NCI-H2171 (cell line): ENCODE results near the gene MAMDC2.
"Not testable (repeated sequence)": the region's sequence is repeated elsewhere in the genome, so short reads cannot be mapped to it uniquely, and the experiment has no call there.

ENCODE experiments used
- DNase-seq: peaks from one replicate; lab custom pipeline; 2025; lab: John Stamatoyannopoulos, UW

MAMDC2 gene

DNA sequence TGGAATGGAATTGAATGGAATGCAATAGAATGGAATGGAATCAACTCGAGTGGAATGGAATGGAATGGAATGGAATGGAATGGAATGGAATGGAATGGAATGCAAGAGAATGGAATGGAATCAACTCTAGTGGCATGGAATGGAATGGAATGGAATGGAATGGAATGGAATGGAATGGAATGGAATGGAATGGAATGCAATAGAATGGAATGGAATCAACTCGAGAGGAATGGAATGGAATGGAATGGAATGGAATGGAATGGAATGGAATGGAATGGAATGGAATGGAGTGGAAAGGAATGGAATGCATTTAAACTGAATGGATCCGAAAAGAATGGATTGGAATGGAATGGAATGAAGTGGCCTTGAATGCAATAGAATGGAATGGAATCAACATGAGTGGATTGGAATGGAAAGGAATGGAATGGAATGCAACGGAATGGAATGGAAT lies 5.5 kb upstream of the MAMDC2 start:
- not testable (repeated sequence) for DNase-seq

DNA sequence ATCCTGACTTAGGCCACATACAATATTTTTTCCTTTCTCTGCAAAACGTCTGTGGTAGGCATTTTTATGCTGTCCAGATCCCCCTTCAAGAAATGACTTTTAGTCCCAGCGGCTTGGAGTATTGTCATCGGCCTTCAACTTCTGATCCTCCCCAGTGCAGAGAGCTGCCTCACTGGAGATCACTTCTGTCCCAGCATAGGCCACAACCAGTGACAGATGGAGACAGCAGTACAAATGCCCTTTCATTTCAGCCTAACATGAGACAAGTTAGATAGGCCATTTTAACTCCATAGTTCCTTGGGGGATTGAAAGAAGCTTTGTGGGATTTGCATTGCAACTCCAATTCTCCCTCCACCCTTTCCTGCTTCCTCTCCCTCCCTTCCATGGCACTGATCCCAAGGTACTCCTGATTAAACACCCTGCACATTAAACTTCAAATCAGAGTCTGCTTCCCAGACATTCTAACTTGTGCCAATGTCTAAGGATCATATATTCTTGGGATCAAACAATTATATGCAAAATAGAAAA lies 3.2 kb upstream of the MAMDC2 start:
- no peak for DNase-seq

DNA sequence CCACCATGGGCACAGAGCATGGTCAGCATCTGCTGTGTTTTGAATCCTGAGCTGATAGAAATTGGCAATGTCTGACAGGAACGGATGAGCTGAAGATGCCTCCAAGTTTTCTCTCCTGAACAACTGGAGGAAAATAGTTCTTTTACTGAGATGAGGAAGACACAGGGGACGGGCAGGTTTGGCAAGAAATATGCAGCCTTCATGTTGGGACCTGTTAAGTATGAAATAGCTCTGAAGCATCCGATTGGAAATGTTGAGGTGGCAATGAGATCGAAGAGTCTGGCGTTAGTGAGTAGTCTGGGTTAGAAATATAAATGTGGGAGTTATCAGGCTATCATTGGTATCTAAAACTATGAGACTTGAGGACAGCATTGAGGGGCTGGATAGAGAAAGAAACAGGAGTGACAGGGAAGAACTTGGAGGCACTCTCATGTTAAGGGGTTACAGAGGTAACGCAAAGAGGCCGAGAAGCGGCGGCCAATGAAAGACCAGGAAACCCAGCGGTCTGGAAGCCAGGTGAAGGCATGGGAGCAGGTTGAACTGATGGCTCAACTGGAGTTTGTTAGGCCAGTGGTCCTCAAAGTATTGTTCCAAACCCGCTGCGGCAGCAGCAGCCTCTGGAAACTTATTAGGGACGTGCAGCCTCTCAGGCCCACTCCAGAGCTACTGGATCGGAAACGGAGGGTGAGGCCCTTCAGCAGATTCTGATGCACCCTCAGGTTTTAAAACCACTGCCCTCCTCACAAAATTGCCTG lies 1.0 kb upstream of the MAMDC2 start:
- no peak for DNase-seq

DNA sequence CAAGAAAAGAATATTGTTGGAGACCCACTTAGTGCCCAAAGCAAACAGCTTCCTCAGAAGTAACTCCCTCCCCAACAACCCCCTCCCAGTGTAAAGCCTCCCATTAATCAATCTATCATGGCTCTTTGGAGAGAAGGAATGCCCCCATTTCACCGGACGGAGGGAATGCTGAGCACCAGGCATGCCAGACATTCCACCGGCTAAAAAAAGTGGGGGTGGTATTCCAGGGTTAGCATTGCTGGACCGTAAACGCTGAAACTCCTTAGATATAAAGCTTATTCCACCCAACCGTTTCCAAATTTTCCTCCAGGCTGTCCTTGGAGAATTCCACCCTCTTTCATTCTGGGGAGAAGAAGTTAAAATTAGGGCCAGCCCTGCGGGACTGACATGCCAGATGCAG lies 363 bp upstream of the MAMDC2 start:
- no peak for DNase-seq

DNA sequence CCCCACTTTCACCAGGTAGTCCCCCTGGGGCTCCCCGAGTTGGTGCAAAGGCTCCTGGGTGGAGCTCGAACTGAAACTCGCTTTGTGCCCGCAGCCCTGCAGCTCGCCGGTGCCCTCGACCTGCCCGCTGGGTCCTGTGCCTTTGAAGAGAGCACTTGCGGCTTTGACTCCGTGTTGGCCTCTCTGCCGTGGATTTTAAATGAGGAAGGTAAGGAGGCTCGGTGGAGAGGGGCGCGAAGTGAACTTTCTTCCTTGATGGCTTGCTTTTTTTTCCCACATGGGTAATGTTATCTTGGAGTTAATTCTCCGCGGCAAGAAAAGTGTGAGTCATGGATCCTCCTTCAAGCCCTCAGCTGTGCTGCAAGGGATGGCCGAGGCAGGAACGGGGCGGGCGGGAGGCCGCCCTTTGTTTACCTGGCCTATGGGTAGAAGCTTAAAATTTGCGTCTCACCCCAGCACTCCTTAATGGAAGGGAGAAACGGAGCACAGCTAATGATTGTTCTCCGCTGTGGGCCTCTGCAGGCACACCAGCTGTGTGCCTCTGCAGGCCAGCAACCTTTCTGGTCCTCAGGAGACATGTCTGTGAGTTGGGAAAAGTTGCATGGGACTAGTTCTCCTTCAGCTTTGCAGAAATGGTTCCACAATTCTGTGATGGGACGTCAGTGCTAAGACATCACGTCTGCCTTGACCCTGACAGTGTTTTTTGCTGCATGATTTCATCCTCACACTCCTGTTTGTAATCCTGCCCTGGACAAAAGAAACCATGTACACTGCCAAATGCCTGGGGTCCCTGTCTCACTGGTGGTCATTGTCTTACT lies 1.1 kb downstream of the MAMDC2 start:
- no peak for DNase-seq

DNA sequence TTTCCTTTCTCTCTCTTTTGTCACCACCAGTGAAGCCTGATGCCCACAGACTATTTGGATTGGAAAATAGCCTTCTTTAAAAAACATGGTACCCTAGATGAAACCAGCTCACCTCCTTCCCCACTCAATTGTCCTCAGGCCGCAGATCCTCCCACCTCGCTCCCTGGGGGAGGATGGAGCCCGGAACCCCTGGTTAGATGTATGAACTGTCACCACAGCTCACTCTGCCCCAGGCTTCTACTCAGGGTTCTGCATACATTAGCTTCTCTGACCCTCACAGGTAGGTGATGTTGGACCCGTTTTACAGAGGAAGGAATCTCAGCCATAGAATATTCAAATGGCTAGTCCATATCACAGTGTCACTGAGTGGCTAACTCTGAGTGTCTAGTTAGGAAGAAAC lies 1.8 kb downstream of the MAMDC2 start:
- DNase-seq: no peak

DNA sequence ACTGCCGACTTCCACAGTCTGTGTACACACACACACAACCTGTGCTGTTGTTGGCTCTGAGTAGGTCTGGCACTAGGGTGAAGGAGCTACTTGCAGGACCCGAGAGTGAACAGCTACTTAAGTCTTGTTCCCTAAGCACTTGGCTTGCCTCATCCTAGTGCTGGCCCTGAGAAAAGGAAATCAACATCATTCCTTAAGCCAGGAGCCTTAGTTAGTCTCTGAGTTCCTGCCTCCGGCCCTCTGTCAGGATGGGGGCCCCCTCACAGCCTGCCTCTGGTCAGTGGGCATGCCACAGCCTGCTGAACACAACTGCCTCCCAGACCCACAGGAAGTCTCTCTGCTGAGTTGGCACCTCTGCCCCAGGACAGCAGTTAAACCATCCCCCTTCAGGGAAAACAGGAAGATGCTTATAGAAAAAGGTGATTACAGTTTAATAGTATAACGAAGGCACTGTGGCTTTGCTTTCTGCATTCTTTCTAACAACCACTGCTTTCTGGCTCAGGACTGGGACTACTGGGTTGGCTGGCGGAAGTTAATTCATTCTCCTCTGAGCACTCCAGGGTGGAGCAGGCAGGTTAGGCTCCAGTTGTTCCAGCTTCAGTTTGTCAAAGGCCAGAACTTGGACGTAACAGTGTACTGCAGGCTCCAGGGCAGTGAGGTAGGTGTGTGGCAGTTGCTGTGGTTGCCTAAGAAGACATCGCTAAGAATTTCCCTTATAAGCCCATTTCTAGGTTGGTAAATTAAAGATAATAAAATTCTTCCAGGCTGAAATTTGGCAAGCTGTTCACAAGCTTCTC lies 2.8 kb downstream of the MAMDC2 start:
- DNase-seq: no peak

DNA sequence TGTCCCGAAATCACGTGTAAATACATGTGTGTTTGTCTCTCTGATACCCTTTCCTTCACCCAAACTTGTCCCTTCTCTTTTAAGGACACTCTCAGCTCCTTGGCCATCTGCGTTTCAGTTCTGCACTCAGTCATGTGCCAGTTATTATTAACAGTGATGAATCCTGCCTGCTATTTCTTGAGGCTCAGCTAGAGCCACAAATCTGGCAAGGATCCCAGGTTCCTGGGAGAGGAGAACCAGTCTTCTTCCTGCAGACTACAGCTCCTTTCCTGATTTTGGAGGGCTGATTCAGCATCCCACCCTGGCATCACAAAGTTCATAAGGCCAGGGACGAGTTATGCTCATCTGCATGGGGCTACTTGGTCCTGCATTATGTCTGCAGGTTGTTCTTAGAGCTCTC lies 5.6 kb downstream of the MAMDC2 start:
- peak; percentile 49 for DNase-seq

DNA sequence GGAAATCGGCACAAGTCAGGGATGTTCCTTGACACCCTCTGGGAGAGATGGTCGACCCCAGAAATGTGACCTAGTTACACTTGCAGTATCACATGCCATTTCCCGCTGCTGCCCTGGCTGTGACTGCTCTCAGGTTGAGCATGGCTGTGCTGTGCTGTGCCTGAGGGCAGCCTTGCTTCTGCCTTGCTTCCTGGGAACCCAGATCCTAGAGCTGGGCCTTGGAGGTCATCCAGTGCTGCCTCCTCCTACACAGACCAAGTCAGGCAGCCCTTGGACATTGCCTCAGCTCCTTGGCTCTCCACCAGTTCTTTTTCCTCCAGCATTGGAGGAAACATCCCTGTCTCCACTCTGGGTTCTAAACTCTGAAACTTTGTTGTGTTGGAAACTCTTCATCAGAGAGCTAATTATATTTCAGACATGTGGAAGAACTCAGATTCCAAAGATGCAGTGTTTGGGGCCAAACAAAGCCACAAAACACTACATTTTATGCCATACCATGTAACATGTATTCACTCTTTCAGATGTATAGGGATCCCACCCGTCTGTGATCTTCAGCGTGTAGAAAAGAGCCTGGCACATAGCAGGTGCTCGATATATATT lies 6.1 kb downstream of the MAMDC2 start:
- DNase-seq: no peak

DNA sequence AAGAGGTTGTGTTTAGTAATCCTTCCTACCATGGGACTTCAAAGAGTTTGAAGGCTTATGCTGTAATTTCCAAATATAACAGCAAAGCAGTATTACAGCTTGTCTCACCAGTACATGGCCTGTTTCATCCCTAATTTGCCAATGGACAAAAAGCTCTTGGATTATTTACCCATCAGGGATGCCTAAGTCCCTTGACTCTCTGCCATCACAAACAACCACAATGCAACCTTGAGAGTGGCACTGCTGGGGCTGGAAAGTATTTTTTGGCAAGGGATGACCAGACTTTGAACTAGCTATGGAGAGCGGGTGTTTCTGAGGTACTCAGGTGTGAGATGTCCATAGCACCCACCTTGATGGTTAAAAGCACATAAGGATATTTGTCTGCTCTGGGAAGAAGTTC lies 9.1 kb downstream of the MAMDC2 start:
- DNase-seq: no peak

DNA sequence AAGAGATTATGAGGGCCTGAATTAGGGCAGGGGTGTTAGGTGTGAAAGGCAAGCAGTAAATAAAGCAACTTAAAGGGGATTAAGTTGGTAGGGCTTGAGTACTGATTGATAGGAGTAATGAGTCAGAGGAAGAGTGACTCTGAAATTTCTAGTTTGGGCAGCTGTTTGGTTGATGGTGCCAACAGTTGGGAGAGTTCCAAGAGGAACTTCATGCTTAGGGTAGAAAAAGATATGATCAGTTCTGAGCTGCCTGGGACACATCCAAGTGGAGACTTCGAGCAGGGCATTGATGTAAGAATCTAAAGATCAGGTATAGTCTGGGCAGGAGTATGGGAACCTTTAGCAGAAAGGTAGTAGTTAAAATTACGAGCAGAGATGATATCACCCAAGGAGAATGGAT lies 10.2 kb downstream of the MAMDC2 start:
- no peak for DNase-seq

DNA sequence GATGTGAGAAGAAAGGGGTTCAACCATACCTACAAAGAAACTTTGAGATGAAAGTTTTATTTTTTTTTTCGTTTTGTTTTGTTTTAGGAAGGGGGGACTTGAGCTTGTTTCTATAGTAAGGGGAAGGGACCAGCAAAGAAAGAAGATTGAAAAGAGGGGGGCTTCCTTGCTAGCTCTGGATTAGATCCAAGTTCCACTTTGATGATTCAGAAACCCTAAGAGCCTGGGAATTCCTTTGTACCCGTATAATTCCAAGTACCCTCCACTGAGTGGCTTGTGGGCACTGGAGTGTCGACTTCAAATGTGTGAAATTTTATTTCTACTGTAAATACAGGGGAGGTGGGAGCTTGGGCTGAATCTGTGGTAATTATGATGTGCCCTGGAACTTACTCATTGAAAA lies 10.9 kb downstream of the MAMDC2 start:
- DNase-seq: no peak

DNA sequence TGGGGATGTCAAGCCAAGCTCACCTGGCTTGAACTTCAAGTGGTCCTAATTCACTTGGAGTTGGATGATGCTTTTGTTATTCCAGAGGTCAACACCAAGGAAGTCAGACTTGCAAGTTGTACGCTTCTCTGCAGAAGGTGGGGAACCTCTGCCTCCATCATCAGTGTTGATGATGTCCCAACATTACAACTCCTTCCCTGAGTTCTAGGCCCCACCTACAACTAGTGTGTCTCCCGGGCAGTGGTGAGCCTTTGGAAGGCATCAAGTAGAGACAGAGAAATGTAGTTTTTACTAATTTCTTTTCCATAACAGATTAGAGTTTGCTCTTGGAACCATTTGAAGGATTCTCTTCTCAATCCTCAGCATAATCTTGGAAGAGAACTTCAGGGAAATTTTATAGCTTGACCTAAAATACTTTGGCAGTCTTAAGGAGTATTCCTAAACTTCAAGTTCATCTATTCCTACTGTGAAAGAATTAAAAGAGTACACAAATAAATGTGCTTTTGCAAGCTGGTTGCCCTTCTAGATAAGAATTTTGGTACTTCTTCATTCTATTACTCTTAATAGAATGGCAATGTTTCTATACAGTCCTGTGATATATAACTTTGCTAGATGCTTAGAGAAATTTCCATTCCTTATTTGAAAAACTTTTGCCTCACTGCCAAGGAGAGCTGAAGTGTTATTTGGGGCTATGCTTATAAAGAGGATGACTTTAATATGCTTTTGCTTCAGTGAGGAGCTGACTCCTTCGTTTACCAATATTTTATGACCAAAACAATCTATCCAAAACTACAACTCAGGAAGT lies 12.0 kb downstream of the MAMDC2 start:
- no peak for DNase-seq

DNA sequence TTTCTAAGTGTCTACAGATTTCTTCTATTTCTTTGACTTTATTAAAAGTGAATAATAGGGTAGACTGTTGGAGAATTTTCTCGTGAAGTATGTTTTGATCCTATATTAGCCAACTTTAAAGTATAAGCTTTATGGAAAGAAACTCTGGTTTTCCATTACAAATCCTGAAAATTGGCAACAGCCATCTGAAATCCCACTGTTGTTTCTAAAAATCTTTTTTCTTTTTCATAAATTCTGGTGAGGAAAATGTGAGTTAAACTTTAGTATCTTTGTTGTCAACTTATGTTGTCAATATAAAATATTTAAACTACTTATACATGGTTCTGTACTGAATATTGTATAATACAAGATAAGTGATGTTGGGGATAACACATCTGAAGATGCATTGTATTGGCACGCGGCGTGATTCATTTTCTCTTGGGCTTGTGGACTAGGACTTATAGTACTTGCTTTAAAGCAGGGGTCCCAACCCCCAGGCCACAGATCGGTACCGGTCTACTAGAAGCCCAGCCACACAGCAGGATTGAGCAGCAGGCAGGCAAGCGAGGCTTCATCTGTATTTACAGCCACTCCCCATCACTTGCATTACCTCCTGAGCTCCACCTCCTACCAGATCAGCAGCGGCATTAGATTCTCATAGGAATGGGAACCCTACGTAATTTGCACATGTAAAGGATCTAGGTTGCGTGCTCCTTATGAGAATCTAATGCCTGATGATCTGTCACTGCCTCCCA lies 12.7 kb downstream of the MAMDC2 start:
- no peak for DNase-seq

DNA sequence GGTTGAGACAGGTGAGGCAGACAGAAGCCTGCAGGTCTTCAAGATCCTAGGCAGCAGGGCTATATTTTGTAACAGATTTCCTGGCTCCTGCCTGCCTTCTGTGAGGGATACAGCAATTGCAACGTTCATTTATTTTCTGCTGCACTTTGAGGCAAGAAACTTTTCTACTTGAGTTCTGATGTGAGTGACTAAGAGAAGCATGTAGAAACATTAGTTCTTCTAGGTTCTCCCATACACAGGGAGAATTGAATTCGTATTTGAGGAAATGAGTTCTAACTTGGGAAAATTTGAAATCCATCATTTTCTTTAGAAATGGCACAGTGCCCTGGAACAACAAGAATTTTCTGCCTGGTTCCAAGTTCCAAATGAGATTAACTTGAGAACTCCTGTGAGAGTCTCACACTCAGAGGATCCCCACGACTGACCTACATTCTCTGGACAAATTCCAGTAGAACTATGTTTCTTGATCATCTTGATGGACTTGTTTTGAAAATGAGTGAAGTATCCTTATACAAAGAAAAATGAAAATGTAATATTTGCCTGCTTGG lies 15.0 kb downstream of the MAMDC2 start:
- no peak for DNase-seq

DNA sequence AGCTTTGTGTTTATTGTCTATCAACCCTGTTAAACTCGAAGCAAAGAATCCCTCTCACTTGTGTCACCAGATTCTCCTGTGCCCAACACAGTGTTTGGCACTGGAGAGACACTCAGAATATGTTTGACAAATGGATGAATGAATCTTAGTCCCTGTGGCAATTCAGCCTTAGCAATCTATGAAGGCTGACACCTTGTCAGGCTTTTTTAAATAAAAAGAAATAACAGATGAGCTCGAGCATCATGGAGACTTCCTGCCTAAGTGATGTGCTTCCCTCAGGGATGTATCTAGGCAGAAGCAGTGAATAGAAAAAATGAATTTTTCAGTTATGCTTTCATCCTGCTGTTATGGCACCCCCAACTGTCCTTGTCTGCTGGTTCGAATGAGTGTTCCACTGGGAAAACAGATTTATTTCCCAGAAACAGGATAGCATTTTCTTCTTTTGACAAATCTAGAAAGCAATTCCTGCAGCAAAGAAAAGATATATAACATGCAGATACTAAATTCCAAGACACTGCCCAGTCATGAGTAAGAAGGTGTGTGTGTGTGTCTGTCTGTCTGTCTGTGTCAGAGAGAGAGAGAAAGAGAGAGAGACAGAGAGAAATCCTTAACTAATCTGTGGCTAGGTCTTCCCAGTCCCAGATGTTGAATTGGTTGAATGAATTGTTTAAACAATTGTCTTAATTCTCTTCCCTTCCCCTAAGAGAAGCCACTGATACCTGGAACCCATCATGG lies 16.7 kb downstream of the MAMDC2 start:
- DNase-seq: no peak

DNA sequence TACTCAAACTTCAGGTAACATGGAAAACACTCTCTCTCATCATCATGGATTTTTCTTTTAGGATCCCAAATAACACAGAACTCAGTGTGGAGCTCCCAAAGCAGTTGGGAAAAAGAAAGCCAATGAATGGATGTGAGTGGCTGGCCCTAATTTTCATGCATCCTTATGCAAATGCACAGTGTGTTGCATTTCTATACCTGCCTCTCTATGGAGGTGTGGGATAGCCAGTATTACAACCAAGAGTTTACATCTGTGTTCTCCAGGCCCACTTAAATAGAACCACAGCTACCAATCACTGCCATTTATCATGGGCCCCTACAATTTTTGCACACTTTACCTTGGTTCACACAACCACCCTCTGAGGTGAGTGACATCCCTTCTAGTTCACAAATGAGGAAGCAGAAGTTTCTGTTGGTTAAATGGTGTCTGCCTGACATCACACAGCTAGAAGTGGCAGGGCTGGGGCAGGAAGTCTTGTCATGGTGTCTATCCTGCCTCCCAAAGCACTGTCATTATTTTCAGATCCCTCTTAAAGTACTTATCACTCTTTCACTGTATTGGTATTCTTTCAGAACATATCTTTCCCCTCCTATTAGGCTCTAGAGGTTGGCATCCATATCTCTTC lies 17.3 kb downstream of the MAMDC2 start:
- no peak for DNase-seq

DNA sequence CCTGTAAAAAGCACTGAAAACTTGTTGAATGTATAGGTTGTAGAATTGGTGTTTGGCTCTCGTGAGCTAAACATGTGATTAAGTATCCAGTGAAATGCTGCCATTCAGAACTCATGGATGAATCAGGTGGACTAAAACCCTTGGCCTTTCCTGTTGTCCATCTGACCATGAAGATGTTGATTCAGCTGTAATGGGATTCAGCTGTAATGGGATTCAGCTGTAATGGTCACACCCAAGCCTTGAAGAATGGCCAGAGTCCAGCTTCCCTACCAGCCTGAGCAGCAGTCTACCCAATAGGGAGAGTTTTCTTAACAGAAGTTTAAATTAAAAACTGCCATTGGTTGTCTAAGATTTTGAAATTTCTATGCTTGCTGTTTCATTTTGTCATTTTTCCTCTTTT lies 18.1 kb downstream of the MAMDC2 start:
- DNase-seq: no peak

DNA sequence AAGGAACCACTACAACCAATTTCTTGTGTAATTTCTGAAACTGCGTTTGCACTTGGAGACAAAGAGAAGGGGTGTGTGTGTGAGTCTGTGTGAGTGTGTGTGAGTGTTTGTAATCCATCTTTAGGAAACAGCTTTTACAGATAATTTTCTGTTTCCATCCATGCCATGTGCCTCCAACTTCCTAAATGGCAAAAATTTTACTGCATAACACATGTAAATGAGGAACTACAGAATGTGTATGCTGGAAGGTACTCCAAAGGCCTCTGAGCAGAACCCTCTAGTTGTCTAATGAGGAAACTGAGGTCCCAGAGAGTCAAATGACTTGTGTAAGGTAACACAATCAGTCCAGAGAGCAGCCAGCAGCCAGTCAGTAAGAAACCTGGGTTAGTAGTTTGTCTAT lies 20.8 kb downstream of the MAMDC2 start:
- no peak for DNase-seq
